Caco-2 (cell line): ENCODE data around the gene YLPM1. TPM values are rescaled to one million over a fixed set of nuclear protein-coding genes. Genes with fewer than 3 reads are reported as not detected.

Experiments
- BruUV-seq: library from RNA; stranded (reverse); fragments of 400-500 nt; replicated peaks from 2 replicates; lab custom pipeline; 2021; lab: Mats Ljungman, UMichigan
- CTCF ChIA-PET: fragments of 300-600 bp; sonication (Branson Sonifier 250); formaldehyde crosslinking; loops from one replicate; lab custom pipeline; 2022; ENCODE audit warnings: antibody characterized with exemption; lab: Charles Lee
- POLR2A ChIA-PET: fragments of 300-600 bp; sonication (Branson Sonifier 250); formaldehyde crosslinking; loops from one replicate; lab custom pipeline; 2022; ENCODE audit warnings: antibody characterized with exemption; lab: Charles Lee
- DNase-seq, 2 experiments: peaks; one replicate each; pipeline versions ENCODE4 v3.0.0 to v3.0.0-alpha.2; 2020 to 2022
- H3K27me3 ChIP-seq: replicated peaks from 2 replicates; pipeline ENCODE4 v1.6.0; 2011; ENCODE audit warnings: low read length; ENCODE audit not compliant: control insufficient read depth, insufficient read depth
- H3K36me3 ChIP-seq: 2 replicates; pipeline ENCODE4 v1.5.1; 2011; ENCODE audit warnings: low read length; ENCODE audit not compliant: control insufficient read depth, insufficient read depth
- H3K4me1 ChIP-seq: fragments of 250-450 bp; sonication (Bioruptor Pico); 2 replicates; pipeline ENCODE4 v1.5.1; 2020; ENCODE audit warnings: mild to moderate bottlenecking
- H3K4me3 ChIP-seq: 2 replicates; pipeline ENCODE4 v1.5.1; 2011; ENCODE audit warnings: low read depth, mild to moderate bottlenecking, control low read depth, low read length
- H3K9me3 ChIP-seq: fragments of 250-450 bp; sonication (Bioruptor Pico); 2 replicates; pipeline ENCODE4 v1.5.1; 2020; ENCODE audit warnings: mild to moderate bottlenecking, moderate library complexity
- H3K27ac Mint-ChIP-seq: one replicate; pipeline ENCODE4 v1.8.0; 2022; ENCODE audit warnings: mixed read lengths; ENCODE audit not compliant: unreplicated experiment
- H3K27me3 Mint-ChIP-seq: one replicate; pipeline ENCODE4 v1.8.0; 2022; ENCODE audit warnings: mixed read lengths; ENCODE audit not compliant: insufficient read depth, unreplicated experiment
- H3K36me3 Mint-ChIP-seq: one replicate; pipeline ENCODE4 v1.8.0; 2022; ENCODE audit warnings: mild to moderate bottlenecking, mixed read lengths; ENCODE audit not compliant: insufficient read depth, unreplicated experiment
- H3K4me1 Mint-ChIP-seq: one replicate; pipeline ENCODE4 v1.8.0; 2022; ENCODE audit warnings: low read depth, mixed read lengths; ENCODE audit not compliant: unreplicated experiment
- H3K4me3 Mint-ChIP-seq: one replicate; pipeline ENCODE4 v1.8.0; 2022; ENCODE audit warnings: mild to moderate bottlenecking, moderate library complexity, mixed read lengths; ENCODE audit not compliant: unreplicated experiment
- H3K9me3 Mint-ChIP-seq: one replicate; pipeline ENCODE4 v1.8.0; 2022; ENCODE audit warnings: mixed read lengths; ENCODE audit not compliant: unreplicated experiment
- CTCF ChIP-seq, 2 experiments: fragments of 200-600 bp in 1 of 2; IDR thresholded peaks; 1 replicate in 1 of 2; 2 replicates in 1 of 2; pipeline versions ENCODE4 v1.5.1 to v1.8.0; 2011 to 2022; ENCODE audit warnings: antibody characterized with exemption in 1 of 2, control low read depth in 1 of 2, inconsistent platforms in 1 of 2, low read depth in 1 of 2, low read length in 1 of 2, mild to moderate bottlenecking in 1 of 2, moderate library complexity in 1 of 2; ENCODE audit not compliant: insufficient read depth in 1 of 2, severe bottlenecking in 1 of 2, unreplicated experiment in 1 of 2
- intact Hi-C: fragments of 100-400 bp; cut with micrococcal nuclease; formaldehyde crosslinking; loops from one replicate; pipeline ENCODE4 v1.10.0; 2022; ENCODE audit not compliant: unreplicated experiment
- total RNA-seq: library from RNA; stranded (reverse); gene quantifications from 2 replicates; pipeline ENCODE4 v1.2.3, GENCODE V29; 2022

YLPM1 gene
- total RNA-seq, 1 experiment from 2014 or later = 65.0 TPM

- Mint-ChIP-seq H3K4me3 (no peak overlapping the region), H3K27ac (no peak overlapping the region), H3K27me3 (no peaks in the 10 kb centered on the region), H3K9me3 (no peaks in the 10 kb centered on the region), H3K4me1 (no peaks in the 10 kb centered on the region), H3K36me3 (peaks cover 32% of the 10 kb centered on the region)
- CTCF ChIA-PET = no interaction called here
- H3K36me3 ChIP-seq = no peaks in the 10 kb centered on the region; the same call in 1 of the 2 replicates
- no peaks in the 10 kb centered on the region for H3K9me3 ChIP-seq
- no peak overlapping the region for H3K4me3 ChIP-seq
- intact Hi-C loops = no loop called here
- no peak for TF ChIP-seq CTCF (IDR thresholded peaks at IDR 0.05; ENCODE audit: insufficient read depth in 1 of 2, low read depth in 1 of 2, low read length in 1 of 2, severe bottlenecking in 1 of 2, unreplicated experiment in 1 of 2)
- DNase-seq = no peak
- no peaks in the 10 kb centered on the region for H3K4me1 ChIP-seq
- BruUV-seq = no TSS peak
- POLR2A ChIA-PET = no interaction called here
- no peaks in the 10 kb centered on the region for H3K27me3 ChIP-seq
Measured at GRCh38 chr14:74829251-74829650, 66.1 kb downstream of the YLPM1 start.

- no TSS peak for BruUV-seq
- H3K4me3 ChIP-seq = no peak overlapping the region
- Mint-ChIP-seq H3K36me3 (peaks cover 36% of the 10 kb centered on the region), H3K27me3 (no peaks in the 10 kb centered on the region), H3K9me3 (no peaks in the 10 kb centered on the region), H3K4me1 (peaks cover 6% of the 10 kb centered on the region), H3K4me3 (no peak overlapping the region), H3K27ac (no peak overlapping the region)
- ChIA-PET POLR2A (no interaction called here), CTCF (no interaction called here)
- no peaks in the 10 kb centered on the region for H3K9me3 ChIP-seq
- no peak for DNase-seq
- H3K4me1 ChIP-seq = no peaks in the 10 kb centered on the region
- TF ChIP-seq CTCF (IDR thresholded peaks at IDR 0.05; ENCODE audit: insufficient read depth in 1 of 2, low read depth in 1 of 2, low read length in 1 of 2, severe bottlenecking in 1 of 2, unreplicated experiment in 1 of 2) = no peak
- intact Hi-C loops = no loop called here
- no peaks in the 10 kb centered on the region for H3K27me3 ChIP-seq
- no peaks in the 10 kb centered on the region for H3K36me3 ChIP-seq
Measured at GRCh38 chr14:74832849-74833248, 69.7 kb downstream of the YLPM1 start.

GRCh38 chr14:74834692-74835392 is 71.7 kb downstream of the YLPM1 start:
- no TSS peak for BruUV-seq
- POLR2A ChIA-PET = no interaction called here
- H3K9me3 Mint-ChIP-seq = no peaks in the 10 kb centered on the region

More at GRCh38 chr14:74834692-74835392, 71.7 kb downstream of the YLPM1 start:
- no peaks in the 10 kb centered on the region for H3K36me3 ChIP-seq
- no peaks in the 10 kb centered on the region for H3K4me1 ChIP-seq
- H3K27me3 ChIP-seq = no peaks in the 10 kb centered on the region
- intact Hi-C loops = no loop called here
- no peaks in the 10 kb centered on the region for H3K9me3 ChIP-seq
- Mint-ChIP-seq H3K4me3 (no peak overlapping the region), H3K27ac (no peak overlapping the region), H3K4me1 (peaks cover 6% of the 10 kb centered on the region), H3K27me3 (no peaks in the 10 kb centered on the region), H3K36me3 (peaks cover 32% of the 10 kb centered on the region)
- CTCF ChIA-PET = no interaction called here
- no peak for TF ChIP-seq CTCF (IDR thresholded peaks at IDR 0.05; ENCODE audit: insufficient read depth in 1 of 2, low read depth in 1 of 2, low read length in 1 of 2, severe bottlenecking in 1 of 2, unreplicated experiment in 1 of 2)
- DNase-seq = no peak
- H3K4me3 ChIP-seq = no peak overlapping the region
